ENCODE results near the gene SLC25A44.

SLC25A44 gene, protein sequence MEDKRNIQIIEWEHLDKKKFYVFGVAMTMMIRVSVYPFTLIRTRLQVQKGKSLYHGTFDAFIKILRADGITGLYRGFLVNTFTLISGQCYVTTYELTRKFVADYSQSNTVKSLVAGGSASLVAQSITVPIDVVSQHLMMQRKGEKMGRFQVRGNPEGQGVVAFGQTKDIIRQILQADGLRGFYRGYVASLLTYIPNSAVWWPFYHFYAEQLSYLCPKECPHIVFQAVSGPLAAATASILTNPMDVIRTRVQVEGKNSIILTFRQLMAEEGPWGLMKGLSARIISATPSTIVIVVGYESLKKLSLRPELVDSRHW

DNA sequence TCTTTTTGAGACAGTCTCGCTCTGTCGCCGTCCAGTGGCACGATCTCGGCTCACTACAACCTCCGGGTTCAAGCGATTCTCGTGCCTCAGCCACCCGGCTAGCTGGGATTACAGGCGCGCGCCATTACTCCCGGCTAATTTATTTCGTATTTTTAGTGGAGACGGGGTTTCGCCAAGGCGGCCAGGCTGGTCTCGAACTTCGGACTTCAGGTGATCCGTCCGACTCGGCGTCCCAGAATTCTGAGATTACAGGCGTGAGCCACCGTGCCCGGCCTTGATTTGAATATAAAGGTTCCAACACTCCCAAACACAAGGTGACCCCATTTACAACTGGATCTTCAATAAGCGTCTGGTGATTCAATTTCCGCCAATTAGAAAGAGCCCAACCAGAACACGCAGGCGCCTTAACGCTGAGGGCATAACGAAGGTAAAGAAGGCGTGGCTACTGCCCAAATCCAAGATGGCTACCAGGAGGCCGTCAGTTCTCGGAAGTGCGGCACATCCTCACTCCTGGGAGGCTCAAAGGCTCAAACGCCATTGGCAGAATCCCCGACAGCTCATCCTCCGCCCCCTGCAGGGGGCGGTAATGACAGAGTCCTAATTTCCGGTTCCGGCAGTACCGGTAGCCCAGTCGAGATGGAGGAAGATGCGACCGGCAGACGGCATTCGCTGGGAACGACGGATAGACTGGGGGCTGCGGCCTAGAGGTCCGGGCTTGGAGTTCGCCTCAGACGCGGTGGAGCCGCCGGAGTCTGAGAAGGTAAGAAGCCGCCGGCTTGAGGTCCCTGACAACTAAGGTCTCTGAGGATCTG is at the start of gene SLC25A44:
SLC25A44 (plus strand) TSS at position 617 of the 812 bp plus-strand sequence. CDS start 5,744 bp downstream, outside the sequence.
- peak; percentile 98 for DNase-seq
- Mint-ChIP-seq H3K9me3 (peaks cover 3% of the 10 kb centered on the region), H3K36me3 (peaks cover 19% of the 10 kb centered on the region), H3K27me3 (no peaks in the 10 kb centered on the region), H3K27ac (peak within 1 kb of the TSS; percentile 88), H3K4me1 (peaks cover 66% of the 10 kb centered on the region), H3K4me3 (peak within 1 kb of the TSS; percentile 94)
- CTCF ChIA-PET = interaction anchor here (0.7 to 1.7 kb wide), 6 partner anchors 15 to 180 kb away, joined by 3 to 5 read pairs (median 3); partner anchors contain the start of gene PMF1

DNA sequence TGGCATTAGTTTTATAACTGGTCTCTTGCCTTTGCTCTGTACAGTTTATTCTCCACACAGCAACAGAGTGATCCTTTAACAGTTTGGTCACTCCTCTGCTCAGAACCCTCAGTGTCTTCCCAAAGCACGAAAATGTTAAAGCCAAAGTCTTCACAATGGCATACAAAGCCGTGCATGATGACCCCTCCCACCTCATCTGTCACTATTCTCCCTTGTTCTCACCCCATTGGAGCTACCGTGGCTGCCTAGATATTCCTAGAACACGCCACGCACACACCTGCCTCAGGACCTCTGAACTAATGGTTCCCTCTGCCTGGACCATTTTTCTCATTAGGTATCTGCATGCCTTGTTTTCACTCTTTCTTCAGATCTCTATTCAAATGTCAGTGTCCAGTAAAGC is 49.2 kb upstream of the SLC25A44 start:
- H3K4me3 Mint-ChIP-seq = no peak overlapping the region
- H3K27me3 Mint-ChIP-seq = peaks cover 2% of the 10 kb centered on the region
- H3K36me3 Mint-ChIP-seq = no peaks in the 10 kb centered on the region
- H3K27ac Mint-ChIP-seq = no peak overlapping the region
- CTCF ChIA-PET = interaction anchor here (3.5 to 18.2 kb wide), 3 partner anchors 15 to 173 kb away, joined by 14 to 315 read pairs (median 73); no protein-coding TSS in a partner anchor
- H3K4me1 Mint-ChIP-seq = peaks cover 29% of the 10 kb centered on the region
- no peaks in the 10 kb centered on the region for H3K9me3 Mint-ChIP-seq
- DNase-seq = no peak

DNA sequence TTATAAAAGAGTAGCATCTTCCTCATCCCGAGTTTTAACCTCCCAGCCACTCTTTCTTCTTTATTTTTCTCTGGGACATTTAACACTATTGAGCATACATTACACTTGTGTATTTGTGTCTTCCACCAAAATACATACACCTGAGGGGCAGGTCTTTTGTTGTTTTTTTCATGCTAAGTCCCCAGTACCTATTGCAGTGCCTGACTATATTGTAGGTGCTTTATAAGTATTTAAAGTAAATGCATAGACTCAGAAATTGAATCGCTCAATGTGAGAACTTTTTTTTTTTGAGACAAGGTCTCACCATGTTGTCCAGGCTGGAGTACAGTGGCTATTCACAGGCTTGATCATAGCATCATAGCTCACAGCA is 48.3 kb upstream of the SLC25A44 start:
- Mint-ChIP-seq H3K27me3 (no peaks in the 10 kb centered on the region), H3K36me3 (no peaks in the 10 kb centered on the region), H3K9me3 (no peaks in the 10 kb centered on the region), H3K4me1 (peaks cover 29% of the 10 kb centered on the region), H3K27ac (no peak overlapping the region), H3K4me3 (no peak overlapping the region)
- DNase-seq = no peak
- CTCF ChIA-PET = interaction anchor here (0.6 to 18.2 kb wide), 15 partner anchors 14 to 303 kb away, joined by 3 to 315 read pairs (median 4); no protein-coding TSS in a partner anchor

DNA sequence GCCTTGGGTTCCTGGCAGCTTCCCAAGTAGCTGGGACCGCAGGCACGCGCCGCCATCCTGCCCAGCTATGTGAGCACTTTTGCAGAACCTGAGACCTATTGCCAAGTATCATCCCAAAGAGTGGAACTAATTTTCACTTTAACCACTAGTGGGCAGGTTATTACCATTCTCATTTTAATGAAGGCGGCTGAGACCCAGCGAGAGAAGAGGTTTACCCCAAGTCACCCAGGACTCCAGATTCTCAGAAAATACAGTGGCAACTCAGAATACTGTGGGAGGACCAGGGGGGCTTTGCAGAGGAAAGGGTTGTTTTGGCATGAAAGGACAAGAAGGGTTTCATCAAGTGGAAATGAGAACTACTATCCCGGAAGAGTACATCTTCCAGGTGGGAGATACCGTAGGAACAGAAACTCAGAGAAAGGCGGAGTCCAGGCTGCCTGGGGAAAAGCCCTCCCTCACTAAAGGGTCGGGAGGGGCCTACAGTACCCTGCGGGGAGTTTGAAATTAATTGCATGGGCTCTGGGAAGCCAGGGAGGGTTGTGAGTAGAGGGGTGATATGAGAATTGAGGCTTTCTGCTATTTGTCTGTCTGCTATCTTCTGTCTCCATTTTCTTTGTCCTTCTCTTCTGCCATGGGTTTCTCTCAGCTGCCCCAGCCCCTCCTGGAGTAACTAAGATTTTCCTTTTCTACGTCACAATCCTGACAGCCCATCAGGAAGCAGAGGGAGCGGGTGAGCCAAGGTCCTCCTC is 47.7 kb upstream of the SLC25A44 start:
- peaks cover 29% of the 10 kb centered on the region for H3K4me1 Mint-ChIP-seq
- peak; percentile 59 for DNase-seq

DNA sequence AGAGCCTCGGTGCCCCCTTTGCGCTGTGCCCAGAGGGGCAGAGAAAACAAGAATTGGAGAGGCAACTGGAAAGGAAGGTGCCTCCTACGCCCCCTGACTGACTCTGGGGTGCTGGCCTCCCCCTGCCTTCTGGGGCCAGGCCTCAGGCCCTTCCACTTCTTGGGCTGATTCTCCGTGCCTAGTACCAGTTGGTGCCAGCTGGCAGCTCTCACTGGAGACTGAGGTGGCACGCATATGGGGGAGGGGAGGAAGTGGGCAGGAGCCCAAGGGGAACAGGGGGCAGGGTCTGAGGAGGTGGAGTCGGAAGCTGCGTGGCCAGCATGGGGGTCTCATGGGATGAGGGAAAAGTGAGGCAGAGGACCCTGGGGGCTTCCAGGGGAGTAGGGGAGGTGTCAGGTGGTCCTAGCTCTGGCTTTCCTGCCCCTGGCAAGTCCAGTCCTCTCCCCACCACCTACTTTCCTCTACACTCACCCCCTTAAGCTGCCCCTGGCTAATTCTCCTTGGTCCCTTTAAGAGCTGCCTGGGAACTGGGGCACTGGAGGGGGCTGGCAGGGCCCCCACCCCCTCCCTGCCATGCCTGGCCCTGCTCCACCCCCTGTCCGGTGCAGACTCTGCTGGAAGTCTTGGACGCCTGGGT is 47.0 kb upstream of the SLC25A44 start:
- CTCF ChIA-PET = interaction anchor here (0.6 to 18.2 kb wide), 10 partner anchors 13 to 239 kb away, joined by 3 to 315 read pairs (median 4); no protein-coding TSS in a partner anchor
- Mint-ChIP-seq H3K27ac (no peak overlapping the region), H3K27me3 (no peaks in the 10 kb centered on the region), H3K9me3 (no peaks in the 10 kb centered on the region), H3K36me3 (no peaks in the 10 kb centered on the region), H3K4me3 (no peak overlapping the region), H3K4me1 (peaks cover 29% of the 10 kb centered on the region)
- DNase-seq = no peak

More for the DNA sequence above, 47.7 kb upstream of the SLC25A44 start:
- Mint-ChIP-seq H3K4me3 (peak overlapping the region; percentile 4), H3K9me3 (no peaks in the 10 kb centered on the region), H3K27ac (peak overlapping the region; percentile 70), H3K36me3 (no peaks in the 10 kb centered on the region), H3K27me3 (no peaks in the 10 kb centered on the region)
- CTCF ChIA-PET = interaction anchor here (0.6 to 18.2 kb wide), 17 partner anchors 14 to 303 kb away, joined by 3 to 315 read pairs (median 4); no protein-coding TSS in a partner anchor

DNA sequence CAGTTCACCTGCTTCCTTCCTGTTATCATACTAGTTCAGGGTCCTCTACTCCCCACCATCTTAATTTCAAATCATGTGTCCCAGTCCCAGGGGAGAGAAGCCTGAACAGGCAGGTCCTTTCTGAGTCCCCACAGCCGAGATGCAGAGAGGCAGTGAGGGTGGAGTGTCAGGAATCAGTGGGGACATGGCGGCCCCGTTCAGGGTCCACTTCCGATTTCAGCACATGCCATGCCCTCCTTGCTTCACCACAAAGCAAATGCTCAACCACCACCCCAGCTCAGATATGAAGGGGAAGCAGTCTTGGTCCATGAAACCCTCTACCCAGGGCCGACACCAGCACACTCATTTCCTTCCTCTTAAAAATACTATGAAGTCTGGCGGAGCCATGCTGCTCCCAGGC is 45.7 kb upstream of the SLC25A44 start:
- Mint-ChIP-seq H3K9me3 (no peaks in the 10 kb centered on the region), H3K36me3 (no peaks in the 10 kb centered on the region), H3K27me3 (no peaks in the 10 kb centered on the region), H3K4me1 (peaks cover 36% of the 10 kb centered on the region), H3K27ac (peak overlapping the region; percentile 81), H3K4me3 (no peak overlapping the region)
- no peak for DNase-seq
- CTCF ChIA-PET = interaction anchor here (3.6 to 18.2 kb wide), 3 partner anchors 50 to 170 kb away, joined by 20 to 315 read pairs (median 73); no protein-coding TSS in a partner anchor

DNA sequence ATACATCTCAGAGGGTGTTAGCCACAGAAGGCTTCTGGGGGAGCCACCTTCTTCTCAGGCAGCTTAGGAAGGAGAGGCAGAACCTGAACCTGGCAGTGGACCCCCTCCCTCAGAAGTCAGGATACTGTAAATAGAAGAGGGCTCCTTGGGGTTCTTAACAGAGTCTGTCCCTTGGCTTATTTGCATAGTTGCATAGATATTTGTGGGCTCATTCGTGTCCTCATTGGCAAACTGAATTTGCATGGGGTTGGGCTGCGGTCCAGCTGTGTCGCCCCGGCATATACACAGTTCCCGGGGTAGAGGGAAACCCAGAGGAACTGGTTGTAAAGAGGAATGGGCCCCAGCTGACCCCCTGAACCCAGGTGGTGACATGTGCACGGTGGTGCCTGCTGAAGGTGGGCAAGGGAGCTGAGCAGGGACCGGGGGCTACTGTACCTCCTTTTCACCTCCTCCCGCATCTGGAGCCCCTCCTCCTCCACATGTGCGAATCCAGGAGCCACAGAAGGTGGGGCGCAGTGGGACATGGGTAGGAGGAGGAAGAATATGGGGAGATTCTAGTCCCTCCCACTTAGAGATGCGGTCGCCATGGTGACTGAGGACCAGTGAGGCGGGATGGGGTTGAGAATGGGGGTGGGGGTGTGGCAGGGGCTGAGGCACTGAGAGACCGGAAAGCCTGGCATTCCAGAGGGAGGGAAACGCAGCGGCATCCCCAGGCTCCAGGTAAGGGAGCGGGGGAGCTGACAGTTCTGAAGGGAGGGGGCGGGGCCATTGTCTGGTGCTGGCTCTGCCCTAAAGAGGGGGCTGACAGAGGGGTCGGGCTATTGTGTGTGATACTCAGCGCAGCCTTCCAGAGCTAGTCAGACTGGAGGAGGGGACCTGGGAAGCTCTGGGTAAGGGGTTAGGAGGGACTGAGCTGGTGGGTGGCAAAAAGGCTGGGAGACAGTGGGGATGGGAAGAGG is 44.3 kb upstream of the SLC25A44 start:
- no peaks in the 10 kb centered on the region for H3K36me3 Mint-ChIP-seq
- no peak overlapping the region for H3K27ac Mint-ChIP-seq
- no peak overlapping the region for H3K4me3 Mint-ChIP-seq
- CTCF ChIA-PET = interaction anchor here (0.6 to 18.2 kb wide), 3 partner anchors 9 to 77 kb away, joined by 3 to 315 read pairs (median 4); no protein-coding TSS in a partner anchor
- no peak for DNase-seq
- H3K4me1 Mint-ChIP-seq = peaks cover 43% of the 10 kb centered on the region
- H3K27me3 Mint-ChIP-seq = no peaks in the 10 kb centered on the region
- no peaks in the 10 kb centered on the region for H3K9me3 Mint-ChIP-seq

DNA sequence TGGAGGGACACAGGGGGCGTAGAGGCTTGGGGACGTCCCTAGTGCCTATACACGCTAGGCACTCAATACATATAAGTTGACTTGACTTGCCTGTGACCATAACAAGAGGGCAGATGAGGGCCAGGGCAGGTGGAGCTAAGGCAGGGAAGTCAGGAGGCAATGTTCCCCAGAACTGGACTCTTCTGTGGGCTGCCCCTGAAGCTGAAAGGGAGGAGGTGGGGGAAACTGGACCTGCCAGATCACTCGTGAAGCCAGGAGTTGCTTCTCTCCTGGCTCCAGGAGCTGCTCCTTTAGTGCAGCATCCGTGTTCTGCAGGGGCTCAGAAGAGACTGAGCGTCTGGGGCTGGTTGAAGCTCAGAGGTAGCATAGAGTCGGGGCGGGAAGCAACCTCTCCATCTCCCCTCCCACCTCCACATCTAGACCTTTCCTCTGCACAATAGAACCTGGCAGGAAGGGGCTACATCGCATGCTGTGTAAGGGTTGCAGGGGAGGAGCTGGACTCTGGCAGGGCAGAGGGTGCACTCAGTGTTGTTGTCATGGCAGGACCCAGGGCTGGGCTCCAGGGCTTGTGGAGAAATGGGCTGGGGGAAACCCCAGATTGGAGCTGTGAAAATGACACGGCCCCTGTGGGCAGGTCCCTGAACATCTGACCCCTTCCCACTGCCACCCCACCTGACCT is 43.4 kb upstream of the SLC25A44 start:
- H3K27ac Mint-ChIP-seq = no peak overlapping the region
- DNase-seq = no peak
- peaks cover 47% of the 10 kb centered on the region for H3K4me1 Mint-ChIP-seq

DNA sequence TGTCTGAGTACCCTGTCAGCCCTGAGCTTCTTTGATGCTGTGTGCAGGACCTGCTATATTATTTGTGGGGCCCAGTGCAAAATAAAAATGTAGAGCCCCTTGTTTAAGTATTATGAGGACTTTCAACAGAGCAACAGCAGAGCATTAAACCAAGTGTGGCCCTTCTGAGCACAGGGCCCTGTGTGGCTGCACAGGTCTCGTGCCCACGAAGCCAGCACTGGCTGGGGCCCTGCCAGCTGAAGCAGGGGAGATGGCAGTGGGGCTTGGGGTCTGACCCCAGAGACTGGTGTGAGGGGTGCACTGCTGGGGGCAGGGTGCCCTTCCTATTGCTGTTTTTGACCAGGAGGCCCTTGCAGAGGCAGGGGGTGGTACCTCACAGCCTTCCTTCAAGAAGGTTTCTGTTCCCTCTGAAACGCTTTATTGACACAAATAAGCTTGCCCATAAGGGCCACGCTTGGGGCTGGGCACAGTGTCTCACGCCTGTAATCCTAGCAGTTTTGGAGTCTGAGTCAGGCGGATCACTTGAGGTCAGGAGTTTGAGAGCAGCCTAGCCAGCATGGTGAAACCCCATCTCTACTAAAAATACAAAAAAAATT is 42.7 kb upstream of the SLC25A44 start:
- Mint-ChIP-seq H3K27ac (no peak overlapping the region), H3K27me3 (no peaks in the 10 kb centered on the region), H3K4me1 (peaks cover 51% of the 10 kb centered on the region), H3K36me3 (no peaks in the 10 kb centered on the region), H3K4me3 (no peak overlapping the region), H3K9me3 (no peaks in the 10 kb centered on the region)
- DNase-seq = no peak
- CTCF ChIA-PET = interaction anchor here (1.2 to 18.2 kb wide), 2 partner anchors 9 to 75 kb away, joined by 3 to 315 read pairs; no protein-coding TSS in a partner anchor

More for the DNA sequence above, 43.4 kb upstream of the SLC25A44 start:
- Mint-ChIP-seq H3K4me3 (no peak overlapping the region), H3K36me3 (no peaks in the 10 kb centered on the region), H3K27me3 (no peaks in the 10 kb centered on the region), H3K9me3 (no peaks in the 10 kb centered on the region)
- CTCF ChIA-PET = interaction anchor here (0.6 to 18.2 kb wide), 4 partner anchors 8 to 76 kb away, joined by 3 to 315 read pairs (median 4); no protein-coding TSS in a partner anchor

DNA sequence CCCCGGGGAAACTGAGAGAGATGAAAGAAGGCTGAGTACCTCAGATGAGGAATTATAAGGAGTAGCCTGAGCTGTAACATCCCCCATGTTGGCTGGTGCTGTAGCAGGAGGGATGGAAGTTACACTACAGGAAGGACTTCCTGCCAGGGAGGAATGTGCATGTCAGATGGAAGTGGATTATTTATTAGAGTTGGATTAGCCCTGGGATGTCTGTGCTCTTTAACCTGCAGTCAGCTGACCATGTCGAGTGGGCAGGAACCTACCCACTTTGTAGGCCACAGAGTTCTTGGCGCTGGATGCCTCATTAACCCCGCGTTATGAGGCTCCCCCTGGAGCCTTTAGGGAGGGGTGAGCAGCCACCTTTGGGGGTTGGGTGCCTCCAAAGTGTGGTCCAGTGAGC is 41.3 kb upstream of the SLC25A44 start:
- H3K36me3 Mint-ChIP-seq = no peaks in the 10 kb centered on the region
- H3K4me3 Mint-ChIP-seq = no peak overlapping the region
- DNase-seq = no peak
- H3K27me3 Mint-ChIP-seq = no peaks in the 10 kb centered on the region
- peaks cover 53% of the 10 kb centered on the region for H3K4me1 Mint-ChIP-seq
- CTCF ChIA-PET = interaction anchor here (1.1 to 18.2 kb wide), 2 partner anchors 46 to 74 kb away, joined by 3 to 315 read pairs; no protein-coding TSS in a partner anchor
- H3K9me3 Mint-ChIP-seq = no peaks in the 10 kb centered on the region
- H3K27ac Mint-ChIP-seq = no peak overlapping the region

DNA sequence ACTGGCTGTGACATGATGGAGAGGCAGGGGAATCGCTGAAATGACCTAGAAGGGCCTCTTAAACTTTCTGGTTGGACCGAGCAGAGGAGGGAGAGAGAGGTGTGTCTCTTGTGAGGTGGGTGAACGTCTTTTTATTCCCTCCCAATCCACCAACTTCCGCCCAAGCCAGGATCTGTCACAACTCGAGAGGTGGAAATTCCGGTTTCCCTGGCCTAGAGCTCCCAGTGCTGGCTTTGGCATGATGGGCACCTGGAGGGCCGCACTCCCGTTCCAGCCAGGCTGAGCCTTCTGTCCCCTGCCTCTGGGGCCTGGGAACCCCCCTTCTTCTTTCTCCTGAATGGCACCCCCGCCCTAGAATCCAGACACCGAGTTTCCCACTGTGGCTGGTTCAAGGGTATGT is 40.5 kb upstream of the SLC25A44 start, which contains the start of gene SEMA4A:
SEMA4A (plus strand) TSS at position 224 of the 400 bp plus-strand sequence. CDS start 994 bp downstream, outside the sequence.
- Mint-ChIP-seq H3K27me3 (no peaks in the 10 kb centered on the region), H3K9me3 (no peaks in the 10 kb centered on the region), H3K4me3 (peak within 1 kb of the TSS; percentile 17), H3K36me3 (no peaks in the 10 kb centered on the region), H3K4me1 (peaks cover 49% of the 10 kb centered on the region), H3K27ac (no peak within 1 kb of the TSS)
- no peak for DNase-seq
- CTCF ChIA-PET = interaction anchor here (1.1 to 18.2 kb wide), 3 partner anchors 43 to 73 kb away, joined by 3 to 315 read pairs (median 6); no protein-coding TSS in a partner anchor

Measured in activated naive CD4-positive, alpha-beta T cell treated with anti-CD3 and anti-CD28 coated beads, Interleukin-2, amount 10 ng/mL, durations not matched to agents 7 days and 5 days (primary cell).